Renal pelvis (tissue), 4 donors: ENCODE measurements around the gene SPNS2. TPM values are rescaled to one million over a fixed set of nuclear protein-coding genes. Genes with fewer than 3 reads are reported as not detected.

Source experiments
- DNase-seq: peaks from one replicate; pipeline ENCODE4 v3.0.0-alpha.2; 2013
- polyA plus RNA-seq, 3 donors: library from polyadenylated mRNA; unstranded; fragments of 120-200 nt; gene quantifications; one replicate each; pipeline ENCODE4 v1.2.1, GENCODE V29; 2013; ENCODE audit not compliant: insufficient read length in 3 of 3

The SPNS2 gene
- polyA plus RNA-seq, 3 donors = 44.2 to 53.6 (median 48.2) TPM

GRCh38 chr17:4500191-4500571 lies 1.5 kb downstream of the SPNS2 start:
- no peak for DNase-seq

- no peak for DNase-seq
Measured at GRCh38 chr17:4501295-4501949, 2.7 kb downstream of the SPNS2 start.

GRCh38 chr17:4502466-4503154 lies 3.9 kb downstream of the SPNS2 start:
- no peak for DNase-seq

GRCh38 chr17:4503283-4504025 lies 4.8 kb downstream of the SPNS2 start:
- DNase-seq = no peak

- DNase-seq = no peak
Measured at GRCh38 chr17:4504188-4504587, 5.5 kb downstream of the SPNS2 start.

- DNase-seq = no peak
Measured at GRCh38 chr17:4505187-4505586, 6.5 kb downstream of the SPNS2 start.

GRCh38 chr17:4506175-4506813 lies 7.6 kb downstream of the SPNS2 start:
- DNase-seq = no peak

- no peak for DNase-seq
Measured at GRCh38 chr17:4506892-4507291, 8.2 kb downstream of the SPNS2 start.

- no peak for DNase-seq
Measured at GRCh38 chr17:4507361-4508111, 8.9 kb downstream of the SPNS2 start.

GRCh38 chr17:4508207-4508606 lies 9.5 kb downstream of the SPNS2 start:
- DNase-seq = no peak

- no peak for DNase-seq
Measured at GRCh38 chr17:4509401-4509800, 10.7 kb downstream of the SPNS2 start.

GRCh38 chr17:4509923-4510617 lies 11.4 kb downstream of the SPNS2 start:
- no peak for DNase-seq

- no peak for DNase-seq
Measured at GRCh38 chr17:4510618-4510941, 11.9 kb downstream of the SPNS2 start.

GRCh38 chr17:4511199-4511932 lies 12.7 kb downstream of the SPNS2 start:
- no peak for DNase-seq

- DNase-seq = no peak
Measured at GRCh38 chr17:4512156-4513112, 13.8 kb downstream of the SPNS2 start.

GRCh38 chr17:4513113-4514032 lies 14.7 kb downstream of the SPNS2 start:
- DNase-seq = no peak

GRCh38 chr17:4514206-4514605 lies 15.5 kb downstream of the SPNS2 start:
- peak; percentile 69 for DNase-seq

- DNase-seq = no peak
Measured at GRCh38 chr17:4514779-4515178, 16.1 kb downstream of the SPNS2 start.
